Measurements from ENCODE around the gene SSR4. TPM values are rescaled to one million over a fixed set of nuclear protein-coding genes. Genes with fewer than 3 reads are reported as not detected.

Gene SSR4
- total and polyA plus RNA-seq, 2 of the 8 experiments (the other 6 are each of a cell fraction or from before 2014, with no cell fraction given): 168 to 642 TPM

GRCh38 chrX:153783378-153784013, 11.0 kb upstream of the SSR4 start (continued):
- no peak for TF ChIP-seq SRF (IDR thresholded peaks at IDR 0.05; ENCODE audit: low read depth, low read length)
- no peak for TF ChIP-seq JUN (IDR thresholded peaks at IDR 0.05; ENCODE audit: low read depth, low read length)
- no peak for TF ChIP-seq SP4 (IDR thresholded peaks at IDR 0.05; ENCODE audit: low read length)
- no peak for TF ChIP-seq SIX5 (IDR thresholded peaks at IDR 0.05; ENCODE audit: low read depth, low read length)
- TF ChIP-seq, protein P1, sequence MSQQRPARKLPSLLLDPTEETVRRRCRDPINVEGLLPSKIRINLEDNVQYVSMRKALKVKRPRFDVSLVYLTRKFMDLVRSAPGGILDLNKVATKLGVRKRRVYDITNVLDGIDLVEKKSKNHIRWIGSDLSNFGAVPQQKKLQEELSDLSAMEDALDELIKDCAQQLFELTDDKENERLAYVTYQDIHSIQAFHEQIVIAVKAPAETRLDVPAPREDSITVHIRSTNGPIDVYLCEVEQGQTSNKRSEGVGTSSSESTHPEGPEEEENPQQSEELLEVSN (IDR thresholded peaks at IDR 0.05): no peak

All from H1 (cell line).